ENCODE measurements around the gene RNF111.

The RNF111 gene

GRCh38 chr15:59048897-59049296, 61.4 kb downstream of the RNF111 start:
- no peak for DNase-seq
- intact Hi-C loops (cut with DNase I): no loop called here

GRCh38 chr15:59051873-59052861, 64.7 kb downstream of the RNF111 start:
- intact Hi-C loops (cut with DNase I): no loop called here
- no peak for DNase-seq

GRCh38 chr15:59052915-59053407, 65.5 kb downstream of the RNF111 start:
- intact Hi-C loops (cut with DNase I): no loop called here
- DNase-seq: no peak

GRCh38 chr15:59053482-59053881, 66.0 kb downstream of the RNF111 start:
- intact Hi-C loops (cut with DNase I): no loop called here
- DNase-seq: no peak

GRCh38 chr15:59059076-59059597, 71.7 kb downstream of the RNF111 start:
- DNase-seq: no peak
- intact Hi-C loops (cut with DNase I): no loop called here

GRCh38 chr15:59060348-59060747, 72.9 kb downstream of the RNF111 start:
- DNase-seq: no peak
- intact Hi-C loops (cut with DNase I): no loop called here

GRCh38 chr15:59063042-59063441, 75.6 kb downstream of the RNF111 start:
- DNase-seq: no peak
- intact Hi-C loops (cut with DNase I): no loop called here

GRCh38 chr15:59069430-59069829, 82.0 kb downstream of the RNF111 start:
- no peak for DNase-seq

GRCh38 chr15:59074607-59075006, 87.1 kb downstream of the RNF111 start:
- intact Hi-C loops (cut with DNase I): no loop called here
- no peak for DNase-seq

More at GRCh38 chr15:59069430-59069829, 82.0 kb downstream of the RNF111 start:
- intact Hi-C loops (cut with DNase I): no loop called here

- no peak for DNase-seq
- intact Hi-C loops (cut with DNase I): no loop called here
These were observed 100.3 kb downstream of the RNF111 start for GRCh38 chr15:59087731-59088130.

- intact Hi-C loops (cut with DNase I): no loop called here
- DNase-seq: no peak
These were observed 106.6 kb downstream of the RNF111 start for GRCh38 chr15:59094077-59094476.

- DNase-seq: no peak
These were observed 109.0 kb downstream of the RNF111 start for GRCh38 chr15:59096429-59096828.

GRCh38 chr15:59099162-59099685, 111.8 kb downstream of the RNF111 start:
- intact Hi-C loops (cut with DNase I): no loop called here
- DNase-seq: no peak

More at GRCh38 chr15:59096429-59096828, 109.0 kb downstream of the RNF111 start:
- intact Hi-C loops (cut with DNase I): no loop called here

- DNase-seq: peak in 16 of 42 donors; percentile 3 to 49 (median 20)
- intact Hi-C loops (cut with DNase I): no loop called here
These were observed 117.1 kb downstream of the RNF111 start for GRCh38 chr15:59104602-59104911.

- DNase-seq: peak; percentile 71 to 94 (median 87)
- intact Hi-C loops (cut with DNase I): no loop called here
These were observed 117.7 kb downstream of the RNF111 start, which contains the start of gene CCNB2 for GRCh38 chr15:59104912-59105732. TSS of gene CCNB2 (plus strand) at chr15:59105146. CDS start at chr15:59105269, 123 bp downstream.

- intact Hi-C loops (cut with DNase I): no loop called here
- no peak for DNase-seq
These were observed 118.4 kb downstream of the RNF111 start for GRCh38 chr15:59105854-59106253.

- intact Hi-C loops (cut with DNase I): no loop called here
- no peak for DNase-seq
These were observed 123.8 kb downstream of the RNF111 start for GRCh38 chr15:59111251-59111650.

GRCh38 chr15:59115047-59115446, 127.6 kb downstream of the RNF111 start:
- no peak for DNase-seq
- intact Hi-C loops (cut with DNase I): no loop called here

GRCh38 chr15:59116141-59116540, 128.7 kb downstream of the RNF111 start:
- intact Hi-C loops (cut with DNase I): no loop called here
- DNase-seq: no peak

All from head of caudate nucleus (tissue), 42 donors.